GM23338 (cell line): ENCODE results near the gene SLC25A22. TPM values are rescaled to one million over a fixed set of nuclear protein-coding genes. Genes with fewer than 3 reads are reported as not detected.

Experiments
- ATAC-seq: fragments of 200-7000 bp; cut with Tn5 transposase; 3 replicates; pipeline ENCODE4 v1.9.1; 2020
- DNase-seq: peaks from one replicate; pipeline ENCODE4 v3.0.0-alpha.2; 2015; ENCODE audit warnings: low spot score
- H2AFZ ChIP-seq: fragments of 200-600 bp; sonication (generic); 2 replicates; pipeline ENCODE4 v1.8.0; 2016; ENCODE audit warnings: antibody characterized with exemption, mild to moderate bottlenecking, moderate library complexity
- H3F3A ChIP-seq: fragments of 200-600 bp; sonication (generic); replicated peaks from 2 replicates; pipeline ENCODE4 v1.8.0; 2017; ENCODE audit warnings: antibody characterized with exemption, mixed run types, low read depth
- H3K27ac ChIP-seq: fragments of 200-600 bp; sonication (generic); 2 replicates; pipeline ENCODE4 v1.6.1; 2016; ENCODE audit warnings: low read depth
- H3K27me3 ChIP-seq: fragments of 200-600 bp; sonication (generic); 2 replicates; pipeline ENCODE4 v1.8.0; 2016; ENCODE audit warnings: mild to moderate bottlenecking, mixed run types, moderate library complexity; ENCODE audit not compliant: insufficient read depth
- H3K36me3 ChIP-seq: fragments of 200-600 bp; sonication (generic); 2 replicates; pipeline ENCODE4 v1.8.0; 2016; ENCODE audit warnings: mild to moderate bottlenecking; ENCODE audit not compliant: insufficient read depth
- H3K4me1 ChIP-seq: fragments of 200-600 bp; sonication (generic); 2 replicates; pipeline ENCODE4 v1.8.0; 2016; ENCODE audit warnings: mild to moderate bottlenecking, moderate library complexity; ENCODE audit not compliant: insufficient read depth
- H3K4me2 ChIP-seq: fragments of 200-600 bp; sonication (generic); 2 replicates; pipeline ENCODE4 v1.7.1; 2017; ENCODE audit warnings: mixed run types
- H3K4me3 ChIP-seq: fragments of 200-600 bp; sonication (generic); 2 replicates; pipeline ENCODE4 v1.6.1; 2016; ENCODE audit warnings: mixed run types
- H3K79me2 ChIP-seq: fragments of 200-600 bp; sonication (generic); replicated peaks from 2 replicates; pipeline ENCODE4 v1.8.0; 2017; ENCODE audit warnings: mild to moderate bottlenecking; ENCODE audit not compliant: insufficient read depth
- H3K9me2 ChIP-seq: fragments of 200-600 bp; sonication (generic); 2 replicates; pipeline ENCODE4 v1.8.0; 2017; ENCODE audit not compliant: insufficient read depth
- H4K20me1 ChIP-seq: fragments of 200-600 bp; sonication (generic); replicated peaks from 2 replicates; pipeline ENCODE4 v1.8.0; 2017; ENCODE audit warnings: mild to moderate bottlenecking; ENCODE audit not compliant: insufficient read depth
- H3K27ac Mint-ChIP-seq: 2 replicates; pipeline ENCODE4 v1.8.0; 2020; ENCODE audit warnings: inconsistent platforms, mild to moderate bottlenecking, moderate library complexity, mixed read lengths
- H3K27me3 Mint-ChIP-seq: 3 replicates; pipeline ENCODE4 v1.8.0; 2022; ENCODE audit warnings: low read depth, mild to moderate bottlenecking, moderate library complexity, mixed read lengths, inconsistent platforms; ENCODE audit not compliant: insufficient read depth, poor library complexity
- H3K36me3 Mint-ChIP-seq: 3 replicates; pipeline ENCODE4 v1.8.0; 2021; ENCODE audit warnings: low read depth, mild to moderate bottlenecking, inconsistent platforms, moderate library complexity, mixed read lengths
- H3K4me1 Mint-ChIP-seq: 3 replicates; pipeline ENCODE4 v1.8.0; 2020; ENCODE audit warnings: mild to moderate bottlenecking, inconsistent platforms, mixed read lengths
- H3K4me3 Mint-ChIP-seq: 3 replicates; pipeline ENCODE4 v1.8.0; 2021; ENCODE audit warnings: moderate library complexity, mild to moderate bottlenecking, inconsistent platforms, mixed read lengths
- H3K9me3 Mint-ChIP-seq: 3 replicates; pipeline ENCODE4 v1.8.0; 2020; ENCODE audit warnings: moderate library complexity, mild to moderate bottlenecking, inconsistent platforms, mixed read lengths
- CREB1 ChIP-seq: fragments of 250-450 bp; sonication (Bioruptor Pico); IDR thresholded peaks from 2 replicates; pipeline ENCODE4 v1.5.0; 2020; ENCODE audit warnings: low read depth, mild to moderate bottlenecking, moderate library complexity
- CTCF ChIP-seq, 2 experiments: fragments of 200-600 bp in 1 of 2; sonication (generic) in 1 of 2; conservative IDR thresholded peaks; 2 replicates each; pipeline versions ENCODE4 v1.5.1 to v1.6.1; 2016 to 2017; ENCODE audit warnings: antibody characterized with exemption in 2 of 2, low read depth in 2 of 2, mild to moderate bottlenecking in 2 of 2, moderate library complexity in 1 of 2
- JUNB ChIP-seq: IDR thresholded peaks from one replicate; pipeline ENCODE4 v1.6.1; 2016; ENCODE audit warnings: antibody characterized with exemption; ENCODE audit not compliant: unreplicated experiment
- POLR2AphosphoS5 ChIP-seq: IDR thresholded peaks from 2 replicates; pipeline ENCODE4 v1.6.1; 2016; ENCODE audit warnings: antibody characterized with exemption, low read depth
- STAT1 ChIP-seq: IDR thresholded peaks from one replicate; pipeline ENCODE4 v1.6.1; 2016; ENCODE audit warnings: antibody characterized with exemption; ENCODE audit not compliant: unreplicated experiment
- ZNF331 ChIP-seq: fragments of 250-450 bp; sonication (Bioruptor Pico); IDR thresholded peaks from 2 replicates; pipeline ENCODE4 v1.5.0; 2020; ENCODE audit warnings: low read depth, mild to moderate bottlenecking, moderate library complexity
- ZNF462 ChIP-seq: fragments of 250-450 bp; sonication (Bioruptor Pico); IDR thresholded peaks from 2 replicates; pipeline ENCODE4 v1.5.0; 2020; ENCODE audit warnings: mild to moderate bottlenecking, moderate library complexity
- polyA plus RNA-seq: library from polyadenylated mRNA; unstranded; fragments of >200 nt; fragmentation: Nextera tagmentation; extraction: Ambion mirVana; gene quantifications from 2 replicates; pipeline ENCODE4 v1.2.1, GENCODE V29; 2016
- total RNA-seq: library from RNA; depleted of rRNA; stranded (reverse); fragments of >200 nt; shearing (Covaris generic); gene quantifications from 2 replicates; pipeline ENCODE4 v1.2.3, GENCODE V29; 2014

SLC25A22 gene
- total and polyA plus RNA-seq, 2 experiments from 2014 or later: 21.0 to 46.4 TPM

GRCh38 chr11:786235-787083 lies 11.6 kb downstream of the SLC25A22 start (continued):
- no peak for TF ChIP-seq ZNF462 (CRISPR knock-in tag)
- no peak for TF ChIP-seq CREB1
- no peak; the same call in none of the 2 replicates for TF ChIP-seq POLR2AphosphoS5
- TF ChIP-seq STAT1: no peak
- TF ChIP-seq ZNF331: no peak
- no peak for TF ChIP-seq JUNB

GRCh38 chr11:783581-784015 lies 14.5 kb downstream of the SLC25A22 start:
- H3K27me3 Mint-ChIP-seq: peaks cover 13% of the 10 kb centered on the region
- H3K27ac ChIP-seq: no peak overlapping the region
- ATAC-seq: peak; percentile 95
- peaks cover 11% of the 10 kb centered on the region for H4K20me1 ChIP-seq
- no peaks in the 10 kb centered on the region for H3K9me2 ChIP-seq
- peaks cover under 1% of the 10 kb centered on the region; the same call in 1 of the 2 replicates for H3K79me2 ChIP-seq
- no peaks in the 10 kb centered on the region for H3K9me3 Mint-ChIP-seq
- H3K4me2 ChIP-seq: peak overlapping the region; percentile 19
- no peaks in the 10 kb centered on the region for H3K36me3 ChIP-seq
- no peaks in the 10 kb centered on the region for H3K27me3 ChIP-seq
- H3K27ac Mint-ChIP-seq: peak overlapping the region; percentile 63; the same call in 1 of the 2 replicates
- peak; percentile 98 for DNase-seq
- peaks cover 18% of the 10 kb centered on the region for H3K36me3 Mint-ChIP-seq
- H3K4me3 ChIP-seq: peak overlapping the region; percentile 7; the same call in 1 of the 2 replicates
- H3K4me3 Mint-ChIP-seq: peak overlapping the region; percentile 59
- H3K4me1 ChIP-seq: peaks cover 14% of the 10 kb centered on the region
- no peak overlapping the region for H2AFZ ChIP-seq
- H3F3A ChIP-seq: peaks cover 10% of the 10 kb centered on the region
- peaks cover 33% of the 10 kb centered on the region for H3K4me1 Mint-ChIP-seq
- TF ChIP-seq POLR2AphosphoS5 (peak; percentile 41; the same call in 1 of the 2 replicates), CTCF (conservative IDR thresholded peaks at IDR 0.05; ENCODE audit: low read depth in 2 of 2) (peak; percentile 79 to 95)
